T-helper 22 cell (primary cell): ENCODE measurements around the gene DOCK4.

Experiments
- DNase-seq: peaks from one replicate; pipeline ENCODE4 v3.0.0-alpha.2; 2020; ENCODE audit warnings: low read depth

The DOCK4 gene

DNA sequence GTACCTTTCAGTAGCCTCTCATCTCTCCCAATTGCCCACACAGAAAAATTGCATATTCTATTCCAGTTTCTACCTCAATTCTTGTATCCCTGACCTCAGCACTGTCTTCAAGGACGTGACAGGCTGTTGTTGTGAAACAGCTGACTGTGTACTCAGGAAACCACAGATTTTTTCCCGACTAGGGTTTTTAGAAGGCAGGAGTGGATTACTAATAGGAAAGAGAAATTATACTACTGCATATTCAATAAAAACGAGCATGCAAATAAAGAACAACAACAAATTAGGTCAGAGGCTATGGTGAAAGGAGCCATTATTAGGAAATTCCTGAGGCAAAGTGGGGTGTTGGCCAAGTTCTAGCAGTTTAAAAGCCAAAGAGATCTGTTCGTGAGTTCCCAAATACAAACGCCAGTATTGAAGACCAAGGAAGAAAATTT, 93.4 kb downstream of the DOCK4 start:
- no peak for DNase-seq

DNA sequence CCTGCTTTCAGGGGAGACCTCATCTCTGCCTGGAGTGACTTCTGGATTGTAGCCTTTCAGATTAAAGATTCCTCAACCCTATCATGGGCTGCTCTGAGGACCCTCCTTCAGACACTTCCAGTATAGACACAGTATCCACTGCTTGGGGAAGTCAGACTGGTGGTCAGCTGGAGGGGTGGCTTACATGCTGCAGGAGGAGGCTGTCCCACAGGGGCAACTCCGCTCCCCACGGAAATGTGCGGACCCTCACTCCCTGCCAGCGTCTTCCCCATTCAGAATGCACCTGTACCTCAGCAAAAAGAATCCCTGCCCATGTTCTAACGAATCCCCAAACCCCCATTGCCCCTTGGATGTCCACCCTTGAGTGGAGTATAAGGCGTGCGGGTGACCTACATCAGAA, 95.5 kb downstream of the DOCK4 start:
- no peak for DNase-seq

DNA sequence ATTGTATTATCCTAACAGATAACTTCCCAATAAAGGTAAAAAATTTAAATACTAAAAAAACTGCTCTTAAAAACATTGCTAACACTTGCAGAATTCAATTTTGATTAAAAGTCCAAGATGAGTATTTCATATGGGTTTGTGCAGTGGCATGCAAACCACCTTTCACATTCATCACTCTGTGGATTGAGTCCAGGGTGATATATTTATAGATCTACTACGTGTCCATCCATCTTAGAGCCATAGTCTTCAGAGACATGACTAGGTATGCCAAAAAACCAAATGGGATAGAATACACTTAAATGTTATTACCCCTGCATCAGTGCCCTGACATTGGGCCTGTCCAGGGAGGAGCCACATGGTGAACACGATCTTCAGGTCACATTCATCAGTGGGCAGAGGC, 96.0 kb downstream of the DOCK4 start:
- no peak for DNase-seq

DNA sequence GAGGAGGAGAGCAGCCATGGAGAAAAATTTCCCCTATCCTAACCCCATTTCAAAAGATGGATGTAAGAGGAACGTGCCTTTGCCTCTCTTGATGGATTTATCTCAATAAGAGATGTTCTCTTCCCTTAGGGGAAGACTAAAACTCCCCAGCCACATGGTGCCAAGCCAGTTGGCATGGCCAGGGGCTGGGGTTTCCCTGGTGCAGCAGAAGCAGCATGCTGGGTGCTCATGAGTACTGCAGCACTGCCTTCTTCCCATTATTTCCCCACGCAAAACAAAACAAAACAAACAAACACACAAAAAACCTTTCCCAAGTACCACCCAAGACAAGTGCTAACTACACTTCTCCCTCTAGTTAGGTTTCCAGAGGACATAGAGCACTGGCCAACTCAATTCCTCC, 97.2 kb downstream of the DOCK4 start:
- no peak for DNase-seq

DNA sequence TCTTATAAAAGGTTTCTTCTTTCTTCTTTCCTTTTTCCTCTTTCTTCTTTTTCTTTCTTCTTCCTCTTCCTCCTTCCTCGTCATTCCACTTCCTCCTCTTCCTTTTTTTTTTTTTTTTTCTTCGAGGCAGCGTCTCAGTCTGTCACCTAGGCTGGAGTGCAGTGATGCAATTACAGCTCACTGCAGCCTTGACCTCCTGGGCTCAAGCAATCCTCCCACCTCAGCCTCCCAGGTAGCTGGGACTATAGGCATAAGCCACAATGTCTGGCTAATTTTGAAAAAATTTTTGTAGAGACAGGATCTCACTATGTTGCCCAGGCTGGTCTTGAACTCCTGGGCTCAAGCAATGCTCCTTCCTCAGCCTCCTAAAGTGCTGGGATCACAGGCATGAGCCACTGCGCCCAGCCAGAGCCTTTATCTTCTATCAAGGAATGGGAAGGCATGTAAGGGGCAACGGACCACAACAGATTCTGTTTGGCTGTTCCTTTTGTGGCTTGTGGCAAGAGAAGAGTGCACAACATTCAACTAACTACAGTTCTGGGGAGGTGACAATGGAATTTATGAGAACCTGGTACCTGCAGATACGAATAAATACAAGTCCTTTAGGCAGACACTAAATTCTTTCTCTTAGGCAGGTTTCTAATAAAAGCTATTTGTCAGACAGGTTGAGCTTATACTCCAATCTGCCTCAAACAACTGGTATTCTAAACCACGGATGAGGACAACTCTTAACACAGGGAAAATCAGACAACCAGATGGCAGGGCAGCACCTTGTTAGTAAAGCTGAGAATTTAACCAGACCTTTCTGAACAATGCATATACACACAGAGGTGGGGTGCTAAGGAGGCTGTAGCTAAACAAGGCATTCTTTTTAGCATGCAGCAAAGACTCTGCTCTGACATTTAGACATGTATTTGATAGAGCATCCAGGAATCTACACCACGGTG, 100.3 kb downstream of the DOCK4 start:
- DNase-seq, result no peak

DNA sequence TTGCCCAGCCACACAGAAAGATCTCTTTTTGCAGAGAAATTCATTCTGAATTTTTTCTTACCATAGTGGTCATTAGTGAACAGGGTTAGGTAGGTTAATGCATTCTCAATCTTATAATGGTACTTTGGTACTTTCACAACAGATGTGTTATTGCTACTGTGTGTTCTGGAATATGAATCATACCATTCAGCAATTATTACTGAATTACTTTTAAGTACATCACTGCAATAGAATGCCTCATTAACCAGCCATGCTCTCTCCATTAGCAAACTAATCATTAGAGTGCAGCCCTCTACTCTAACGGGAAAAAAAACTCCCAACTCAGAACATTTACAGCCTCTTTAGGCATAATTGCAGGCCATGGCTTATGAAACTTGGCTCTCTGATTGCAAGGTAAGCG, 102.1 kb downstream of the DOCK4 start:
- no peak for DNase-seq

DNA sequence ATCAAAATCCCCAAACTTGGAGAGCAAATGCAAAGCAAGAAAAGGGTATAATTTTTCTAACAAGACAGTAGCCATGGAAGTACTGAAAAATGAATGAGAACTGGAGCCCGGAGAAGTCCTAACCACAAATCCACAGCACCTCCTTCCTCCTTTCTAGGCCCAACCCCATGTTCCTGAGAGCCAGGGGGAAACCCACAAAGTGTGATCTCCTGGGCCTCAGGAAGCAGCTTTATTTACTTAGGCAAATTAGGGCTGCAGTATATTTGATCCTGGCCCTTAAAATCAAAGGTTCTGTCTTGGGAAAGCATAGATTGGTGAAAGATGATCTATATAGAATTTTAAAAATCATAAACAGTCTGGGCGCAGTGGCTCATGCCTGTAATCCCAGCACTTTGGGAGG, 103.0 kb downstream of the DOCK4 start:
- no peak for DNase-seq

DNA sequence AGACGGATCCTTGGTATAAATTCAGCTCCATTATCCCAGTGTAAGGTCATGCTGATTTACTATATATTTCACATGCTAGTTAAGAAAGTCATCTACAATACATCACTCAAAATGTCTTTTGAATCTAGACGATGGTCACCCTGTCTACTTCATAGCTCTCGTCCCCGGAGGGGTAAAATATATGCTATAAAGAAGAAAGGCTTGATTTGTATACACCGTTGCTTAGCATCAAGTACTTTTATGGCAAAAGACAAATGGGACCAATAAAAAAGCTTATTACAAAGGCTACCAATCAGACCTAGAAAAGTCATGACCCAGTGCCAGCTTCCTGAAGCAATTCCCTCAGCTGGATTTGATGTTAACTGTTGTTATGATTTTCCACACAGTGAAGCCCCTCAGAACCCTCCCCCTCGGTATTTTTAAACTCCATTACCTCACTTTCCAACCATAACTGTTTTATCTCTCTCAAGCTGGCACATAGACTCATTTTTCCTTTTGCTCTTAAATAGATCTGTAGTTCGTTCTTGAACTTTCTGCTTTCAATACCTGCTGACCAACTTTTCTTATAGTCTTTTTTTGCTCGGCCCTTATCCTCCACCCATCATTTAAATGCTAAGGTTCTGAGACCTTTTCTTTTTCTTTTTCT, 104.9 kb downstream of the DOCK4 start:
- no peak for DNase-seq

DNA sequence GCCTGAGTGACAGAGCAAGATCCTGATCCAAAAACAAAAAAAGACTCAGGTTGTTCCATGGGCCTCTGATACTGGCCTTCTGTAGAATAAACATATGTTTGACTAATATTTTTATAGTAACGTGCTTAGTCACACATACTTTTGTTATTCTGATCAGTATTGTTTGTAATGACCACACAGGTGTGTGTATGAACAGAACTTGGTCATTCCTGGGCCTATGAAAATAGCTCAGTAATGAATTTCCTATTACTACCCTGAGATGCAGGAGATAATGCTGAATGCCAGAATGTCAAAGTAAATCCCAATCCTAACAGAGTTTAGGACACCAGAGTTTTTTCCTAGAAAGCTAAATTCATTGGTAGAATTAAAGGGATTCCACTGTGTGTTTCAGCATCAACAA, 108.7 kb downstream of the DOCK4 start:
- DNase-seq, result no peak

DNA sequence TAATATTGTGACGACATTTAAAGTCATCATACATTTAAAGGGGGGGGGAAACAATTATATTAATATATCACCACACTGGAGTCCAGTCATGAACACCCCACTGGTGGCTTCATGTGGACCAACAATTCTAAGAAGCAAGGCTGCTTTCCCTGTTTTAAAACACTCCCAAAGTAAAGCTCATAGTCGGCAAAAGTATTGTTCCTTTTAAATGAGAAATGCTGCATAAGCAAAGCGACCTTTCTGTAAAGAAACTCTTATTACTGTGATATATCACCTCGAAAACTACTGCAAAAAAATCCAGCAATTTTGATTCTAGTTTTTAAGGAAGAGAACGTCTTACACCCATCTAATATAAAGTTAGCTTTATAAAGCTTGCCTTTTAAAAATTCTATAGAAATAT, 112.8 kb downstream of the DOCK4 start:
- DNase-seq, result no peak

DNA sequence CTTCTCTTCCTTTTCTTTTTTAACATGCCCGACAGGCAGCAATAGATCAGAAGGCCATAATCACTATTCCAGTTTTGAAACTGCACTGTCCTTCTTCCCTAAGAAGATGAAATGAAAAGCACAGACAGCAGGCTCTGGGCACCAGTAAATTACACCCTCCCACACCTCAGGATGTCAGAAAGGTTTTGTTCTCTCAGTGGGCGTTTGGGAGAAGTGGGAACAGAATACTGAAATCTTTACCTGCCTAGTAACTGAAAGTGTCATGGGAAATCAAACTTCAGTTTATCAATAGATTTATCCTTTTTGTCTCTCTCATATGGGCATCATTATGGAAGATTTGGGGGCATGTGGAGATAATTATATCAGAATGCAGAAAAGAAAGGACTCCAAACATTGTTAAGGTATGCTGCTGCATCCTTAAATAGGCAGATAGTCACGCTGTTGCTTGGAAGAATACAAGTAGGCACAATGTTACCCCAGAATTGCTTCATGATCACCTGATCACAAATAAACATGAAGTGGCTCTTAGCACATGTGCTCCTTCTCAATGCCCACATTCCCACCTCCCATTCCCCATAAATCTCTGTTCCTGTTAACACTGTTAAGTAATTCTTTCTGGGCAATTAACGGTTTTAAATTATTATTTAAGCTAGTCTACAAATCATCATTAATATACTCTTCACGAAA, 113.3 kb downstream of the DOCK4 start:
- no peak for DNase-seq

DNA sequence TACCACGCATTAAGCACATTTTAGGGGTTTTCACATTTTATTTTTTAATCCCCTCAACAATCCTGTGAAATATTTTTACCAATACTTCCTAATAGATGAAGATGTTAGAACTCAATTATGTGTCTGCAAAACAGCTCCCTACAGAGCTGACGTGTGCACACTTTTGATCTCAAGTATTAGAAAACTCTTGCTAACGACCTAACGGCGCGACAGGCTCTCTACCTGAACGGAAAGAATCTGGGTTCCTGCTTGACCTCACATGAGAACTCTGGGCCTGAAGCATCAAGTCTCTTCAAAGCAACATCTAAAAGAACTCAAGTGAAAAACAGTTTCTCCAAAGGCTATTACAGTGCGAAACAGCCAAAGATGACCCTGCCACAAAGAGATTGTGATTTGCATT, 113.9 kb downstream of the DOCK4 start:
- DNase-seq, result no peak

DNA sequence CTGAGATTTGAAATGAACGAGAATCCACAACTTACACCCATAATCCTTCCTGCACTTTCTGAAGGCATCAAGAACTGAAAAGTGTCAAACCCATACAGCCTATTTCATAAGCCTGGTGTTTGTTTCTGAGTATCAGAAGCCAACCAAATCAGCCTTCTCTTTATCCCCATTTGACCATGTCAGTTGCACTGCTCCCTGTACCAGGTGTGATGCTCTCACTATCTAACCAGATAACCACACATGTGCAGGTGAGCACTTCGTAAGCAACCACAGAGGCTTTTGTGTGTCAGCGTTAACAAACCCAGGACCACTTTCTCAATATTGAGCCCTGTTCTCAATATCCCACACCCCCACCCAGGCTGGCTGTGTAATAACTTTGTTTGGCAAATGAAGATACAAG, 114.4 kb downstream of the DOCK4 start:
- no peak for DNase-seq

DNA sequence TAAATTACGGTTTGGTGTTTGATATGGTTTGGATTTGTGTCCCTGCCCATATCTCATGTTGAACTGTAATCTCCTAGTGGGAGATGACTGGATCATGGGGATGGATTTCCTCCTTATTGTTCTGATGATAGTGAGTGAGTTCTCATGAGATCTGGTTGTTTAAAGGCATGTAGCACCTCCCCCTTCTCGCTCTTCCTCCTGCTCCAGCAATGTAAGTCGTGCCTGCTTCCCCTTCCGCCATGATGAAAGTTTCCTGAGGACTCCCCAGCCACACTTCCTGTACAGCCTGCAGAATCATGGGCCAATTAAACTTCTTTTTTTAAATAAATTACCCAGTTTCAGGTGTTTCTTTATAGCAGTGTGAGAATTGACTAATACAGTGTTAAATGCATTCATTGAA, 116.6 kb downstream of the DOCK4 start:
- no peak for DNase-seq

DNA sequence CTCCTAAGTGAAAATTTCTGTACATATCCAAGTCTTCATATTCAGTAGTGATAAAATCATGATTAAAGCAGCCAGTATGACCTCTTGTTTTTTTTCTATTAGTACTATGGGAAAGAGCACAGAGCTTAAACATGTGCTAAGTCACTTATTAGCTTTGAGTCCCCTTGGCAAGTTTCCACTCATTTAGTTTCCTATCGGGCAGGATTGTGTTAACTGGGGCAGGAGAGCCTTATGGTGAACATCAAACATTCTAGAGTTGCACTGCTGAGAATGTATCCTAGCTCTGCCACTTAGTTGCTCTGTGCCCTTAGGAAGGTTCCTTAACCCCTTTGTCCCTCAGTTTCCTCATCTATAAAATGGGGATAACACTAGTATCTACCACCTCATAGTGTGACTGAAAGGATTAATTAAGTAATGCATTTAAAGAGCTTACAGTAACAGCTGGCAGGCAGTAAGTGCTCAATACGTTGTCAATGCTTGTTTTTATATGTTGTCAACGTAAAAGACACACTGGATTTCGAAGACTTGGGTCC, 117.6 kb downstream of the DOCK4 start:
- no peak for DNase-seq

DNA sequence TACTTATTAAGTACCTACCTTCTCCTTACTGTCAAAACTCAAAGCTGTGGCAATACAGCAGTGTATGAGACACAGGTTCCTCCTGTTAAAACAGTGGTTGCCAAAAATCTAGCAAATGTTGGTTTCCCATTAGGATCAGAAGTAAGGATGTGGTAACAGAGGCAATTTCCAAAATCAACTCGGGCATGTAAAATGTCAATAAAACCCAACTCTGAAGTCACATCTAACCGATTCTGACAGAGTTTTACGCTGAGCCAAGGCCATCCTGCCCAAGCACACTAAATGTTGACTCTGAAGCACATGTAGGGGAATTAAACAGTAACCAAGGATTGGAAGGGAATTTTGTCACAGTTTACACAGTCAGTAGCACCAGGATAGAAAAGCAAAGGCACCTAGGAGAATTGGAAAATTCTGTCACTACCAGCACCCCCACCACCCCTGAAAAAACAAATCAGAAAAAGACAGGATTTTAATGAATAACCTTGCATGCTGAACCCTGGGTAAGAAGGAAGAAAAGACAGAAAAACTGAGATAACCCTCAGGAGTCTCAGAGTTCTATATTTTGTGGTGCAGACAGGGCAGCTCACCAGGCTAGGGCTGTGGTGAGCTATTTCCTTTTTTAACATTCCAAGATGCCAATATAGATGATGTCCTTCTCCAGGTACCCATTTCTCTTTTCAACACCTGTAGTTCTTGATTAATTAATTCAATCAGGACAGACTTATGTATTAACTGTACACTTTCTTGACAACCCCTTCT, 119.5 kb downstream of the DOCK4 start:
- DNase-seq, result no peak

DNA sequence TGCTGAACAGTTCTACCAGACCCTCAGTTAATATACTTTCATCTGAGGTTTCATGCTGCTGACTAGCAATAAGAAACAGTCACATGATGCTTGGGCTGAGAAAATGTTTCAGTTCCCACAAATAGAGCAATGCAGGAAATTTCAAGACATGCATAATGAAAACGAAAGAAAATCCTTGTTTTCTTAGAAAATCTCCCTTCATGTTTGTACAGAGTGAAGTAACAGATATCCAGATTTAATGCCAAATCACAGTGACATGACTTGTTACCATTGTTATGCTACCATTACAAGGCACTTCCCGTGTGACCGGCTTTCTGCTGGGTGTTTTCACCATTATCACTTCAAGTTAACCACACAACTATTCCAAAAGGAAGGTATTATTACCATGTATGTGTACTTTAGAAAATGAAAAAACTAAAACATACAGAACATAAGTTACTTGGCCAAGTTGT, 121.7 kb downstream of the DOCK4 start:
- DNase-seq, result no peak

DNA sequence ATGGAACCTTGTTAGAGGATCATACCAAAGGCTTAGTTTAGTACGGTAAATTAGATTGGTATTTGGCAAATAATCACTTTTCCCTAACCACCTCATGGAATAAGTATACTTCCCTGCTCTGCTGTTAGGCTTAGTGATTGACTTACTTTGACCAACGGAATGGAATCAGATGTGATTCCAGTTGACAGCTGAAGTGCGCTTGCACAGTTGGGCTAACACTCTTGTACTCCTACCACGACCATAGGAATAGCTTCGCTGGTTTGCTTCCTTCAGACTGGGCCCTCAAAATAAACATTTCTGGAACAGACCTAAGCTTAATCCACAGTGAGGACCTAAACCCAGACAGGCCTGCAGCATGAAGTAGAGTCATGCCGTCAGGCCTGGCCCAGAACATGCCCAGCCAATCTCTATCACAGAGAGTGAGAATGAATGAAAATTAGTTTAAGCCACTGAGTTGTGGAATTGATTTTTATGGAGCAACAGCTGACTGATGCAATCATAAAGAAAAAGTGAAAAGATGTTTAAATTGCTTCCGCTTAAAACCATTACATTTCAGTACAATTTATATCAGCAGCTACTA, 122.3 kb downstream of the DOCK4 start:
- DNase-seq, result no peak

DNA sequence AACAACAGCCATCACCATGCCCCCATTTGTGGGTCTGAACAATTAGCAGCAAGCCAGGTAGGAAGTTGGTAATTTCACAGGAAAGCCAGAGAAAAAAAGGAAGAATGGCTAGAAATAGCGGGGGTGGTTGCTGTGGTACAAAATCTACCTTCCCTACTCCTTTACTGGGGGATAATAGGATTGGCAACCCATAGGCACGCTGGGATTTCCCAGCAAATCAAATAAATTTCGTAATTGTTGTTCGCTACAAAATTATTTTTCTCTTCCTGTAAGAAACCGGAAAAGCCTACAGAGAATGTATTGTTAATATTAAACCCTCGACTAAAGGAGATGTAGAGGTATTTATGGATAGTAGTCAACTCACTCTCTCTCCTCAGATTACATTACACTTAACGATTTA, 123.9 kb downstream of the DOCK4 start:
- no peak for DNase-seq

DNA sequence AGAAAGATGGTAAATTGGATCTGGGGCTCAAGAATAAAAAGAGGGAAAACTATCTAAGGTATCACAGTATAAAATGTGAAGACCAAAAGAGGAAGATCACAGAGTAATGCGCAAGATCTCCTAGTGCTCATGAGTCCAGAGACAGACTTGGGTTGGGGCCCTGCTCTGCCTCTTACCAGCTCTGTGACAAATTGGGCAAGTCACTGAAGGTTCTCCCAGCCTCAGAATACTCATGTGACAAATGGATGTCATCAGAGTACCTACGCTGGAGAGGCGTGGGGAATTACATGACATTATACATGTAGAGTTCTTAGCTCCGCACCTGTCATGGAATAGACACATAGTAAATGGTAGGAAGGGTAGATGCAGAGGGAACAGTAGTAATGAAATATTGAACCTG, 124.4 kb downstream of the DOCK4 start:
- no peak for DNase-seq

DNA sequence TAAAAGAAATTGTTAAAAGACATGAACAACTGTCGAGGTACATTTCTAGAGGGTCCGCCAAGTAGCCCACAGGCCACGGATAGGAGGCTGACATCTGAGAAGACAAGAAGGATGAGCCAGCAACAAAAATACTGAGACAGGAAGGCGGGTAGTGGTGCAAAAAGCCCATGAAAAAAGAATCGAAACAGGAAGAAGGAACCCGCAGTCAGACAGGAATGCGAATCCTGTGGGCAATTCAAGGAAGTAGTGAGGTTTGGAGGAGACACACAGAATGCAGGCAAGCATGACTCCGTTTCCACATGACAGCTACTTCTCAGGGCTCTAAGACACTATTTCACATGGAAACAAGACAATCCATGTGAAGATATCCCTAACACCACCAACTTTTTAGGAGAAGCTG, 125.2 kb downstream of the DOCK4 start:
- no peak for DNase-seq

DNA sequence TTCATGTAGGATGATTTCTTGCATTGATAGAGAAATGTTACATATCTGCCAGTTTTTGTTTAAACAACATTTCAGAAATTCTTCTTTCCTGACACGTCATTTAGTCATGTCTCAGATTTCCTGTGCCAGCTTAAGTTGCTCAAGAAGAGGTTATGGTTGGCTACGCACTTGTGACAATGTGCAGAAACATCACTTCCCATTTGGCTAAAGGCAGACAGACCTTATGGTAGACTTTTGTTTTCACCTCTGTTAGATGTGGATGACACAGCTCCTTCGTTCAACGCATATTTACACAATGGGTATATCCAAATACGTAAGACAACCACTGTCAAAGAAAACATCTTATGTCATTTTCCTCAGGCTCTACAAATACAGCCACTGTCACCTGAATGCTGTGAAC, 125.8 kb downstream of the DOCK4 start:
- DNase-seq, result no peak
